H1 (cell line): ENCODE data around the gene DFFA. TPM values are rescaled to one million over a fixed set of nuclear protein-coding genes. Genes with fewer than 3 reads are reported as not detected.

ENCODE experiments used
- CTCF ChIA-PET: fragments of 300-600 bp; sonication (Branson Sonifier 250); formaldehyde crosslinking; loops from one replicate; lab custom pipeline; 2021; ENCODE audit not compliant: partially characterized antibody; lab: Charles Lee
- POLR2A ChIA-PET: fragments of 300-600 bp; sonication (Branson Sonifier 250); formaldehyde crosslinking; loops from one replicate; lab custom pipeline; 2021; ENCODE audit warnings: inconsistent platforms; ENCODE audit not compliant: partially characterized antibody; lab: Charles Lee
- DNase-seq, 2 experiments: peaks; one replicate each; pipeline versions ENCODE4 v3.0.0 to v3.0.0-alpha.2; 2010 to 2022; ENCODE audit warnings: low spot score in 2 of 2, low read depth in 1 of 2, mixed read lengths in 1 of 2
- FAIRE-seq: peaks from 2 replicates; lab custom pipeline; 2011; peaks lifted over from hg19 to GRCh38; lab: Jason Lieb, UNC
- H2AFZ ChIP-seq: 2 replicates; pipeline ENCODE4 v1.8.1; 2012; ENCODE audit warnings: low read length, inconsistent platforms
- H2AK5ac ChIP-seq: 2 replicates; pipeline ENCODE4 v1.6.1; 2013; ENCODE audit warnings: low read depth, low read length
- H2BK120ac ChIP-seq: replicated peaks from 2 replicates; pipeline ENCODE3; 2013; ENCODE audit warnings: low read depth, low read length, inconsistent platforms
- H2BK12ac ChIP-seq: 2 replicates; pipeline ENCODE4 v1.6.1; 2013; ENCODE audit warnings: low read depth, low read length
- H2BK15ac ChIP-seq: 2 replicates; pipeline ENCODE4 v1.6.1; 2013; ENCODE audit warnings: low read length
- H2BK20ac ChIP-seq: 2 replicates; pipeline ENCODE4 v1.6.1; 2013; ENCODE audit warnings: low read length
- H2BK5ac ChIP-seq: 2 replicates; pipeline ENCODE4 v1.6.1; 2013; ENCODE audit warnings: low read depth, low read length
- H3K14ac ChIP-seq: 2 replicates; pipeline ENCODE4 v1.6.1; 2013; ENCODE audit warnings: inconsistent platforms; ENCODE audit not compliant: insufficient read length
- H3K18ac ChIP-seq: 2 replicates; pipeline ENCODE4 v1.6.1; 2013; ENCODE audit warnings: low read length; ENCODE audit errors: extremely low read depth
- H3K23ac ChIP-seq: 2 replicates; pipeline ENCODE4 v1.6.1; 2013; ENCODE audit warnings: inconsistent platforms; ENCODE audit not compliant: insufficient read length
- H3K23me2 ChIP-seq: 2 replicates; pipeline ENCODE4 v1.6.1; 2013; ENCODE audit warnings: low read depth, low read length
- H3K27ac ChIP-seq: 2 replicates; pipeline ENCODE4 v1.6.1; 2011; ENCODE audit warnings: low read depth, low read length, inconsistent platforms
- H3K27me3 ChIP-seq, 4 experiments: replicated peaks in 1 of 4; 1 replicate in 1 of 4; 2 replicates in 3 of 4; pipeline versions ENCODE4 v1.6.1 to v1.8.1; 2011 to 2013; ENCODE audit warnings: low read length in 3 of 4, mild to moderate bottlenecking in 3 of 4, inconsistent platforms in 2 of 4, mixed read lengths in 2 of 4, moderate library complexity in 1 of 4; ENCODE audit not compliant: control insufficient read depth in 3 of 4, insufficient read depth in 3 of 4; ENCODE audit errors: extremely low read depth in 1 of 4
- H3K36me3 ChIP-seq, 4 experiments: 2 replicates each; pipeline versions ENCODE4 v1.6.1 to v1.8.1; 2011 to 2013; ENCODE audit warnings: mild to moderate bottlenecking in 4 of 4, low read length in 3 of 4, moderate library complexity in 2 of 4, control low read depth in 1 of 4, inconsistent platforms in 1 of 4; ENCODE audit not compliant: insufficient read depth in 4 of 4, control insufficient read depth in 2 of 4
- H3K4ac ChIP-seq: replicated peaks from 2 replicates; pipeline ENCODE3; 2013; ENCODE audit warnings: low read length, low read depth, mixed read lengths, inconsistent platforms; ENCODE audit not compliant: insufficient read length
- H3K4me1 ChIP-seq, 4 experiments: replicated peaks in 1 of 4; 1 replicate in 1 of 4; 2 replicates in 3 of 4; pipeline versions ENCODE4 v1.6.1 to v1.8.1; 2011 to 2013; ENCODE audit warnings: low read length in 3 of 4, inconsistent platforms in 2 of 4, mixed read lengths in 1 of 4; ENCODE audit not compliant: insufficient read depth in 4 of 4, control insufficient read depth in 3 of 4
- H3K4me2 ChIP-seq, 2 experiments: 2 replicates each; pipeline versions ENCODE4 v1.6.1 to v1.8.1; 2011 to 2013; ENCODE audit warnings: low read depth in 2 of 2, low read length in 2 of 2, control low read depth in 1 of 2, inconsistent platforms in 1 of 2, mild to moderate bottlenecking in 1 of 2; ENCODE audit not compliant: insufficient read depth in 1 of 2
- H3K4me3 ChIP-seq, 4 experiments: fragments of 200-600, 300-600 bp in 1 of 4; sonication (generic), shearing (Covaris generic), sonication (Bioruptor Twin) in 1 of 4; 2 replicates each; pipeline versions ENCODE4 v1.5.1 to v1.8.1; 2011 to 2016; ENCODE audit warnings: low read length in 4 of 4, low read depth in 3 of 4, control low read depth in 2 of 4, inconsistent platforms in 2 of 4, mild to moderate bottlenecking in 2 of 4, mixed read lengths in 1 of 4, moderate library complexity in 1 of 4; ENCODE audit not compliant: insufficient read depth in 2 of 4; ENCODE audit errors: extremely low read depth in 1 of 4
- H3K56ac ChIP-seq: replicated peaks from 2 replicates; pipeline ENCODE3; 2013; ENCODE audit warnings: low read depth, mild to moderate bottlenecking, mixed read lengths, low read length, inconsistent platforms; ENCODE audit not compliant: insufficient read length
- H3K79me1 ChIP-seq: 2 replicates; pipeline ENCODE4 v1.6.1; 2013; ENCODE audit warnings: low read depth, low read length, control low read depth
- H3K79me2 ChIP-seq, 2 experiments: 2 replicates each; pipeline versions ENCODE4 v1.6.1 to v1.8.1; 2012 to 2013; ENCODE audit warnings: low read length in 2 of 2, mild to moderate bottlenecking in 2 of 2, inconsistent platforms in 1 of 2; ENCODE audit not compliant: insufficient read depth in 2 of 2, control insufficient read depth in 1 of 2
- H3K9ac ChIP-seq, 4 experiments: replicated peaks in 1 of 4; 1 replicate in 1 of 4; 2 replicates in 3 of 4; pipeline versions ENCODE4 v1.6.1 to v1.8.1; 2011 to 2013; ENCODE audit warnings: low read depth in 3 of 4, low read length in 3 of 4, control low read depth in 2 of 4, mild to moderate bottlenecking in 2 of 4, moderate library complexity in 2 of 4, inconsistent platforms in 1 of 4; ENCODE audit errors: extremely low read depth in 1 of 4
- H3K9me3 ChIP-seq, 2 experiments: 2 replicates each; pipeline versions ENCODE4 v1.6.1 to v1.8.1; 2012 to 2013; ENCODE audit warnings: mild to moderate bottlenecking in 2 of 2, moderate library complexity in 2 of 2, control low read depth in 1 of 2, inconsistent platforms in 1 of 2, low read depth in 1 of 2, low read length in 1 of 2, mixed read lengths in 1 of 2; ENCODE audit not compliant: insufficient read depth in 2 of 2
- H4K20me1 ChIP-seq, 2 experiments: replicated peaks in 1 of 2; 2 replicates each; pipeline versions ENCODE3 to v1.8.1; 2011 to 2013; ENCODE audit warnings: inconsistent platforms in 2 of 2, low read length in 2 of 2, mild to moderate bottlenecking in 1 of 2; ENCODE audit not compliant: insufficient read depth in 2 of 2, control insufficient read depth in 1 of 2
- H4K5ac ChIP-seq: 2 replicates; pipeline ENCODE4 v1.6.1; 2013; ENCODE audit warnings: low read length, low read depth, mixed read lengths, inconsistent platforms; ENCODE audit not compliant: insufficient read length
- H4K8ac ChIP-seq: 2 replicates; pipeline ENCODE4 v1.8.0; 2013; ENCODE audit warnings: mild to moderate bottlenecking, moderate library complexity, low read length, inconsistent platforms; ENCODE audit not compliant: insufficient read depth; ENCODE audit errors: extremely low read depth
- H4K91ac ChIP-seq: replicated peaks from 2 replicates; pipeline ENCODE3; 2013; ENCODE audit warnings: low read length, mixed read lengths, inconsistent platforms; ENCODE audit not compliant: insufficient read length
- CTBP2 ChIP-seq: IDR thresholded peaks from 2 replicates; pipeline ENCODE4 v1.7.0; 2011; ENCODE audit warnings: borderline replicate concordance, mild to moderate bottlenecking, moderate library complexity, mixed read lengths, low read length; ENCODE audit not compliant: insufficient read depth, insufficient read length
- JUN ChIP-seq: IDR thresholded peaks from 2 replicates; pipeline ENCODE4 v1.6.1; 2011; ENCODE audit warnings: low read depth, mild to moderate bottlenecking, improper control_type of control experiment, low read length
- KDM4A ChIP-seq: IDR thresholded peaks from one replicate; pipeline ENCODE4 v1.7.1; 2012; ENCODE audit warnings: low read depth, mild to moderate bottlenecking, moderate library complexity, low read length, inconsistent platforms; ENCODE audit not compliant: severe bottlenecking
- RAD21 ChIP-seq, 2 experiments: IDR thresholded peaks in 1 of 2; conservative IDR thresholded peaks in 1 of 2; 2 replicates each; pipeline ENCODE4 v1.6.1; 2011; ENCODE audit warnings: low read depth in 2 of 2, low read length in 2 of 2, improper control_type of control experiment in 1 of 2, inconsistent platforms in 1 of 2, mild to moderate bottlenecking in 1 of 2, moderate library complexity in 1 of 2
- SAP30 ChIP-seq: fragments of 300-600 bp; sonication (generic); IDR thresholded peaks from 2 replicates; pipeline ENCODE4 v1.7.1; 2012; ENCODE audit warnings: low read length, moderate library complexity, mild to moderate bottlenecking, inconsistent platforms; ENCODE audit not compliant: insufficient read depth, insufficient replicate concordance
- SRF ChIP-seq: IDR thresholded peaks from 2 replicates; pipeline ENCODE4 v1.6.1; 2011; ENCODE audit warnings: mild to moderate bottlenecking, low read depth, low read length, moderate library complexity
- TAF1 ChIP-seq: IDR thresholded peaks from 2 replicates; pipeline ENCODE4 v1.6.1; 2011; ENCODE audit warnings: mild to moderate bottlenecking, low read depth, low read length
- WGBS, 2 experiments: shearing (Covaris generic) in 1 of 2; methylation state at CpG; one replicate each; pipeline versions ENCODE4 v1.1.6 to v1.1.7; 2013 to 2015; ENCODE audit warnings: low lambda C conversion rate in 2 of 2, mixed read lengths in 2 of 2, inconsistent platforms in 1 of 2, low coverage in 1 of 2, missing lambda C conversion rate in 1 of 2; ENCODE audit not compliant: insufficient replicate concordance in 2 of 2, insufficient coverage in 1 of 2, insufficient read length in 1 of 2; ENCODE audit errors: extremely low coverage in 1 of 2, missing lambda C conversion rate in 1 of 2; 5-methylcytosine and 5-hydroxymethylcytosine counted together
- polyA plus RNA-seq, 7 experiments: library from polyadenylated mRNA; depleted of rRNA in 3 of 7; stranded (reverse) in 5 of 7; unstranded in 2 of 7; fragments of >200 nt in 5 of 7; fragments of 200-250 nt in 2 of 7; gene quantifications; 1 replicate in 5 of 7; 2 replicates in 1 of 7; 4 replicates in 1 of 7; pipeline versions ENCODE4 v1.2.1 to v1.2.3, GENCODE V29; 2011 to 2013; ENCODE audit warnings: missing spikeins in 2 of 7, mixed read lengths in 2 of 7
- total RNA-seq: library from RNA; stranded (reverse); fragmentation: NEBNext Ultra II Directional; extraction: Animal tissue kit (Norgen Biotek cat#: 25700); gene quantifications from 2 replicates; pipeline ENCODE4 v1.2.1, GENCODE V29; 2021
- TF ChIP-seq, protein P1 (sequence below): IDR thresholded peaks from 2 replicates; pipeline ENCODE4 v1.6.1; 2012; ENCODE audit warnings: inconsistent platforms
- TF ChIP-seq, protein P2 (sequence below): IDR thresholded peaks from 2 replicates; pipeline ENCODE4 v1.6.1; 2011; ENCODE audit warnings: low read length, improper control_type of control experiment

DFFA gene
- total and polyA plus RNA-seq, 2 of the 8 experiments (the other 6 are each of a cell fraction or from before 2014, with no cell fraction given), result 34.3 to 79.9 TPM

DNA sequence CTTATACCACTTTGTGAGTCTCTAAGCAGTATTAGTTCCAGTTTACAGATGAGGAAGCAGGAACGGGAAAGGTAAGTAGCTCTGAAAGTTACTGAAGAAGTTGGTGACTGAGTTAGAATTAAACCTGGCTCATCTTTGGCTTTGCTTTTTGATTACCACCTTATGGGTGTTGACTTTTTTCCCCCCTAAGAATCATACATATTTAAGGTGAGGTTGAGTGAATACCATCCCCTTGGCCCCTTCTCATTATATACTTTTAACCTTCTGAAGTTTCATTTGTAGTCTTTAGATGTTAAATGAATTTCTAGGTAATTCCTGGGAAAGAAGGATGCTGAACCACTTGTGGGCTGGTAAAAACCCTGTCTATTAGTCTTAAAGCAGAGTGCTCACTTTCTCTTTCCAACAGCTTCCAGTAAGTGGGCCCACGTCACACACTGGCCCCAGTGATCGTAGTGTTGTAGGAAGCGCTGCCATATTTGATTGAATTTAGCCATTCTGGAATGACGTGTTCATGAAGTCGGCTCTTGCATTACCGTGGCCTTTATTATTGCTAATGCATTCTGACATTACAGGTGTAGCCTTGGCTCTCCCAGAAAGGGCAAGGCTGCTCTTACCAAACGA is 49.3 kb upstream of the DFFA start:
- Histone ChIP-seq H3K27ac (no peak overlapping the region), H2BK12ac (no peak overlapping the region), H2AK5ac (no peak overlapping the region), H3K79me2 (peaks cover 0 to 39% of the 10 kb centered on the region in 2 experiments; a peak in 2 of 4 replicates), H3K27me3 (no peaks in the 10 kb centered on the region), H3K4me3 (no peak overlapping the region), H3K79me1 (peaks cover 10% of the 10 kb centered on the region), H2BK5ac (no peak overlapping the region), H4K91ac (no peak overlapping the region), H3K9ac (no peak overlapping the region), H3K4me2 (no peak overlapping the region), H2AFZ (no peak overlapping the region), H3K9me3 (no peaks in the 10 kb centered on the region), H2BK20ac (no peak overlapping the region), H3K36me3 (no peaks in the 10 kb centered on the region), H3K14ac (no peak overlapping the region), H4K8ac (no peak overlapping the region), H2BK15ac (no peak overlapping the region), H3K4ac (no peak overlapping the region), H3K23me2 (no peaks in the 10 kb centered on the region; the same call in 1 of the 2 replicates), H3K18ac (no peak overlapping the region), H3K23ac (no peak overlapping the region), H3K56ac (no peak overlapping the region), H3K4me1 (peaks cover 10 to 15% (median 14%) of the 10 kb centered on the region in 4 experiments; a peak in 6 of 7 replicates), H2BK120ac (no peak overlapping the region), H4K20me1 (peaks cover 0 to 4% of the 10 kb centered on the region in 2 experiments), H4K5ac (no peak overlapping the region)
- ChIA-PET CTCF (interaction anchor here (0.8 to 9.4 kb wide), 4 partner anchors 8 to 28 kb away, joined by 3 to 58 read pairs (median 10); no protein-coding TSS in a partner anchor), POLR2A (interaction anchor here (1.3 kb wide), 1 partner anchor 492 kb away, joined by 3 read pairs; no protein-coding TSS in a partner anchor)
- DNase-seq (no peak), FAIRE-seq (no peak)
- 94% methylated on average over 8 of the region's 8 CpGs; no CpG with 5 or more reads in 1 of the 2 experiments for WGBS, 2 experiments
- TF ChIP-seq SRF (no peak), JUN (no peak), KDM4A (no peak), RAD21 (IDR thresholded peaks at IDR 0.05 in 1 of 2, conservative IDR thresholded peaks at IDR 0.05 in 1 of 2; ENCODE audit: low read depth in 2 of 2, low read length in 2 of 2) (no peak), SAP30 (no peak), CTBP2 (no peak), TAF1 (no peak)
- TF ChIP-seq, protein P1, sequence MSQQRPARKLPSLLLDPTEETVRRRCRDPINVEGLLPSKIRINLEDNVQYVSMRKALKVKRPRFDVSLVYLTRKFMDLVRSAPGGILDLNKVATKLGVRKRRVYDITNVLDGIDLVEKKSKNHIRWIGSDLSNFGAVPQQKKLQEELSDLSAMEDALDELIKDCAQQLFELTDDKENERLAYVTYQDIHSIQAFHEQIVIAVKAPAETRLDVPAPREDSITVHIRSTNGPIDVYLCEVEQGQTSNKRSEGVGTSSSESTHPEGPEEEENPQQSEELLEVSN, result no peak
- TF ChIP-seq, protein P2, sequence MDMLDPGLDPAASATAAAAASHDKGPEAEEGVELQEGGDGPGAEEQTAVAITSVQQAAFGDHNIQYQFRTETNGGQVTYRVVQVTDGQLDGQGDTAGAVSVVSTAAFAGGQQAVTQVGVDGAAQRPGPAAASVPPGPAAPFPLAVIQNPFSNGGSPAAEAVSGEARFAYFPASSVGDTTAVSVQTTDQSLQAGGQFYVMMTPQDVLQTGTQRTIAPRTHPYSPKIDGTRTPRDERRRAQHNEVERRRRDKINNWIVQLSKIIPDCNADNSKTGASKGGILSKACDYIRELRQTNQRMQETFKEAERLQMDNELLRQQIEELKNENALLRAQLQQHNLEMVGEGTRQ, result no peak
